ENCODE results near the gene RAD1. TPM values are rescaled to one million over a fixed set of nuclear protein-coding genes. Genes with fewer than 3 reads are reported as not detected.

The RAD1 gene
- total RNA-seq, 1 donor from 2014 or later, result 16.1 TPM

GRCh38 chr5:34918025-34918424 lies 2.7 kb upstream of the RAD1 start:
- DNase-seq (ENCODE audit: low spot score), result no peak

- no peak for DNase-seq (ENCODE audit: low spot score)
These were observed 1.2 kb upstream of the RAD1 start for GRCh38 chr5:34916518-34916917.

- DNase-seq (ENCODE audit: low spot score), result no peak
These were observed 520 bp upstream of the RAD1 start for GRCh38 chr5:34915856-34916192.

DNA sequence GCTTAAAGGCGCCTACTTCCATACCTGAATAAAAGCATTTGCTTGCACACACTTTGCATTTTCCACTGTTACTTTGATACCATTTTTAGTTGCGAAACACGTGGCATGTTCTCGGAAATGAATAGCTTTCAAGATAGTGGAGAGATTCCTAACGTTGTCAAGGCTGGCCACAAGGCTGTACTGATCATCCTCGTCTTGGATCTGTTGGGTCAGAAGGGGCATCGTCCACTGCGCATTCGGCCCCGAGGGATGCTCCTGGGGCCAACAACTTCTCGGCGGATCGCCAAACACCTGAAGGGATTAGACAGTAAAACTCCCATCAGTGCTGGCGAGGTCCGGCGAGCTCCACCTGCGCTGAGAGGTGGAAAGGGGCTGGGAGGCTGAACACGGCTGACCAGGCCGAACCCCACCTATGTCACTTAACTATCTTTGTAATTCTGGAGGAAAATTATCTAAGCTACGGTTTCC lies 599 bp downstream of the RAD1 start:
- no peak for DNase-seq (ENCODE audit: low spot score)

DNA sequence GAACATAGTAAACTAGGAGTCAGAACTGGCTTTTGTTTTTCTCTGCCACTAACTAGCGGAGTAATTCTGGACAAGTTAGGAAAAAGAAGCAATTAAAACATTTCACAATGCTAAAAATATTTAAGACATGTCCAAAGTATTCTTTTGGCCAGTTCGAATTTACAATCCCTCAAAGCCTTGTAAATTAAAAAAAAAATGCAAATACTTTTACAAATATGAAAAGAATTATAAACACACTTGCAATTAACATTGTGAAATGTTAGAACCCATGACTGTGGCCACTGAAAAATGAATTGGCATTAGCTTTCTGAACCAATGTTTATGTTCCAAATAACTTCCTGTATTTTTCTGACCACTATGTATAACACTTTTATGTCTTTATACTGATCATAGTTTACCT lies 2.2 kb downstream of the RAD1 start:
- no peak for DNase-seq (ENCODE audit: low spot score)

GRCh38 chr5:34905564-34905963 lies 9.7 kb downstream of the RAD1 start:
- DNase-seq (ENCODE audit: low spot score), result no peak

GRCh38 chr5:34903260-34903659 lies 12.0 kb downstream of the RAD1 start:
- no peak for DNase-seq (ENCODE audit: low spot score)

GRCh38 chr5:34900652-34901051 lies 14.7 kb downstream of the RAD1 start:
- DNase-seq (ENCODE audit: low spot score), result no peak

GRCh38 chr5:34899066-34899465 lies 16.2 kb downstream of the RAD1 start:
- DNase-seq (ENCODE audit: low spot score), result no peak

DNA sequence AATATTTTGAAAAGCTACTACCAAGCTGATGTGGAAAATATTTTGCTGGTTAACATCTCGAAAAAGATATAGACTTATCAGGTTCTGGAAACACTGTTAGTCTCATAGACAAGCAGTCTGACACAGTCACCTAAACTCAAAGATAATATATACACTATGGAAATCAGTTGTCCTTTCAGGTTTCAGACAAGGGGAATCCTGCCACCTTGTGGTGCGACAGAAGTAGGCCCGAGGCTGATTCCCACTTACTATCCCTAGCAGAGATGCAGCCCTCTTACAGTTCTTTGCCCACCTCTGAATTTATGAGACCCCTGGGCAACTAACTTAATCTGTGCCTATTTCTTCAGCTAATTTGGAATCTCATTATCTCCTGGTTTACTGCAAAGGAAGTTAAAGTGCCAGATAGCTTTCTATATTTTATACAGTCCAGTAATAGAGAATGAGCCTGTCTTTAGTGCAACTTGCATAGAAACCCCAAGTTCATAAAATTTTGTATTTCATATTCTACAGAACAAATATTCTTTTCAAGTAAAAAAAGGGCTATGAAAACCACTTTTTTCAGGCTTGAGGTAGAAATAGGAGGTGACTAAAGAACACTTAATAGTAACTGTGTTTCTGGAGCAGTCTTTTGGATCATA lies 16.9 kb downstream of the RAD1 start:
- DNase-seq (ENCODE audit: low spot score), result no peak

DNA sequence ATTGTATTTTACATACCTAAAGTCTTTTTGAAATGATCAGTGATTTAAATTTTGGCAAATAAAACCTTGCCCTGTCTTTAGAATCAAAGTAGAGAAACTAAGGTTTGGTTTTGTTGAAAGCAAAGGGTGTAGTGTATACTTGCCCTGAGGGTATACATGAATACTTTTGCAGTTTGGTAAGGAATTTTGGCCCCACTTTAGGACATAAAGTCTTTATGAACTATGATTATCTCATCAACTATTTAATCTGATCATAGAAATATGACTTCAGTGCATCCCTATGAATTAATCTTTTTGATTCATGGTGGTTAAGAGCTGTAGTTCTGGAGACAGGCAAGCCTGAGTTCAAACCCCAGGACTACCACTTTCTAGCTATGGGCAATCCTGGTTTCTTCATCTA lies 17.7 kb downstream of the RAD1 start:
- no peak for DNase-seq (ENCODE audit: low spot score)

- DNase-seq (ENCODE audit: low spot score), result no peak
These were observed 19.5 kb downstream of the RAD1 start for GRCh38 chr5:34895641-34896419.

GRCh38 chr5:34894716-34895115 lies 20.6 kb downstream of the RAD1 start:
- DNase-seq (ENCODE audit: low spot score), result no peak

DNA sequence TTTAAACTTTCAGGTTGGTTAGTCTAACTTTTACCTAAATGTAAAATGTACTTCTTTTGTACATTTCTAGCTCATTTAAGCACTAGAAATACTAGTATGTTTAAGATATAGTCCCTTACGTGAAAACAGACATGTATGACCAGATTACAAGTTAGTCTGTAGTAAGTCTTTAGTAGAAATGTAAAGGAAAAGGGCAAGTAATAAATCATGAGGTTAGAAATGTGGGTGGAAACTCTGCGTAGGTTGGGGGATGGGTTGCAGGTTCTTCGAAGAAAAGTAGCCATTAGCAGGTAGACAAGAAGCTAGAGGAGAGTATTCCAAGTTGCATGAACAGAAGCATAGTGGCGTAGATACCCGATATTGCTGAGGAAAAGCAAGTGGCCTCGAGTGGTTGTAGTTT lies 22.9 kb downstream of the RAD1 start:
- DNase-seq (ENCODE audit: low spot score), result no peak

DNA sequence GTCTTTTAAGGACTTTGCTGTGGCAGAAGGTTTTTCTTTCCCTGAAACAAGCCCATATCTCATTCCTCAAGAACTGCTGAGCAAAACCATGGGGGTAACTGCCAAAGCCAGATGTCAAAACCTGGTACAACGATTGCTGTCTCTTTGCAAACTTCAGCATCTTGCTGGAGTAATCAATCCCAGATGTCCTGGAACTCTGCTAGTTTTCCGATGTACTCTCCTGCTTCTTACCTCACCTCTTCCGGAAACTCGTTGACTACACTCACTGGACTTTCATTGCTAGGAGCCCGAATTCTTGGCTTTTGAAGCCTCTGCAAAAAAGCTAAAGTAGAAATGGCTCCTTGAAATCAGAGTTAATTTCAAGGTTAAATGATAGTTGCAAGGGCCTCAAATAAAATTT lies 23.3 kb downstream of the RAD1 start:
- DNase-seq (ENCODE audit: low spot score), result no peak

DNA sequence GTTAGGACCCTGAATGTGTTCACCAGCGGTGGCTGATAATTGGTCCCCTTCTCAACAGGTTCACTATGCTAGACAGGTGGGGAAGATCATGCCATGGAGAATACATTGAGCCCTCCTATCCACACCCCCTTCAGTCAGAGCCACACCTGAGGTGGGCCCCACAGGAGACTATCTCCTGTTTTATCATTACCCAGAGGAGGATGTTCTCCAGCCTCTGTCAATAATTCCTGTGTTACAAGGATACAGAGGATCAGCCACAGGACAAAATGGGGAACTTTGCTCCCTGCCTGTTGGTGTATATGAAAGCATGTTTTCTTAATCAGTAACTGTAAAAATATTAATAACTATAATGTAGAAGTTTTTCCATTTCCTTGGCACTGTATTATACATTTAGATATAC lies 25.9 kb downstream of the RAD1 start:
- no peak for DNase-seq (ENCODE audit: low spot score)

- DNase-seq (ENCODE audit: low spot score), result no peak
These were observed 28.7 kb downstream of the RAD1 start for GRCh38 chr5:34886392-34887119.

DNA sequence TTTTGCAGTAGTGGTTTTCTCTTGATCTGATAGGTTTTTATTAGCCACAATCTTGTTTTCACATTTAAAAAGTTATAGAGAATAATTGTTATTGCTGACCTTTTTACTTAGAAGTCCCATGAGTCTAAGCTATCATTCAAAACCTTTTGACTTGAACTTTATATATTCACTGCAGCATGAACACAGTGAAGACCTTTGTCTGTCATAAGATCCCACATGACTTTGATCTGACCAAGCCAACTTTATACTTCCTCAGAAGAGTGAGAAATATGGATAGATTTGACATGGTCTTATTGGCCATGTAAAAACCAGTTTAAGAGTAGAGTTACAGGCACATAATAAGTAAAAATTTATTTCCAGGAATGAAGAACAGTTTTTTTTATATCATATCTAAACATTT lies 34.1 kb downstream of the RAD1 start:
- no peak for DNase-seq (ENCODE audit: low spot score)

DNA sequence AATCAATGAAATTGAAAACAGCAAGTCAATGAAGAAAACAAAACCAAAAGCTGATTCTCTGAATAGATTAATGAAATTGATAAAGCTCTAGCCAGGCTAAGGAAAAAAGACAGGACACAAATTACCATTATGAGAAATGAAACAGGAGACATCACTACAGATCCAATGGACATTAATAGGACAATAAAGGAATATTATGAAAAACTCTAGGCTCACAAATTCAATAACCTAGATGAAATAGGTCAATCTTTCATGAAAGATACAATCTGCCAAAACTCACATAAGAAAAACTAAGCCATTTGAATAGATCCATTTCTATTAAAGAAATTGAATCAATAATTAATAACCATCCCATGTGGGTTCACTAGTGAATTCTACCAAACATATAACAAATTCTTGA lies 39.0 kb downstream of the RAD1 start:
- no peak for DNase-seq (ENCODE audit: low spot score)

GRCh38 chr5:34870382-34870781 lies 44.9 kb downstream of the RAD1 start:
- no peak for DNase-seq (ENCODE audit: low spot score)

DNA sequence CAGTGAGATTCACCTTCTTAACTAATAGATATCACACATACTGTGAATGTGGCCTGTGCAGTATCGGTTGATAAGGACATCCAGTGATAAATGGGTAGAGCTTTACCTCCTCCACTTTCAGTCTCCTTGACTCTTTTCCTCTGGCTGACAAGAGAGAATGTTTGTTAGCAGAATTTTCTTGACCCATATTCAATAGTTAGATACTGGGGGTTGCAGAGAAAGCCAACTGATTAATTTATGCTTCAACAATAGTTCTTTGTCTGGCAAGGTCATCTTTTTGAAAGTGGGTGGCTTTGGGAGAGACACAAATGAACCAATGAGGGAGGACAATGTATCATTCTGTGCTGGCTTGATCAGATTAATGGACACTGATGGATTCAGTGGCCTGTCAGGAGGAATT lies 46.0 kb downstream of the RAD1 start:
- DNase-seq (ENCODE audit: low spot score), result no peak

- DNase-seq (ENCODE audit: low spot score), result no peak
These were observed 46.5 kb downstream of the RAD1 start for GRCh38 chr5:34868791-34869190.
